Esophagus squamous epithelium (tissue), 4 donors: Measurements from ENCODE around the gene EIF5AL1.

ENCODE experiments used
- POLR2A ChIP-seq, 4 donors: fragments of 450-650 bp; IDR thresholded peaks; one replicate each; pipeline ENCODE4 v1.6.1; 2017; ENCODE audit warnings: antibody characterized with exemption in 4 of 4, mild to moderate bottlenecking in 4 of 4, moderate library complexity in 3 of 4
- TF ChIP-seq, protein P1 (sequence below), 6 experiments: fragments of 450-650 bp in 4 of 6; fragments of 200-600 bp in 2 of 6; sonication (generic) in 2 of 6; IDR thresholded peaks; one replicate each; pipeline ENCODE4 v1.5.1; 2016 to 2019; ENCODE audit warnings: antibody characterized with exemption in 6 of 6, mild to moderate bottlenecking in 4 of 6, moderate library complexity in 4 of 6

- TF ChIP-seq POLR2A (IDR thresholded peaks at IDR 0.05) = no peak
- TF ChIP-seq, protein P1, sequence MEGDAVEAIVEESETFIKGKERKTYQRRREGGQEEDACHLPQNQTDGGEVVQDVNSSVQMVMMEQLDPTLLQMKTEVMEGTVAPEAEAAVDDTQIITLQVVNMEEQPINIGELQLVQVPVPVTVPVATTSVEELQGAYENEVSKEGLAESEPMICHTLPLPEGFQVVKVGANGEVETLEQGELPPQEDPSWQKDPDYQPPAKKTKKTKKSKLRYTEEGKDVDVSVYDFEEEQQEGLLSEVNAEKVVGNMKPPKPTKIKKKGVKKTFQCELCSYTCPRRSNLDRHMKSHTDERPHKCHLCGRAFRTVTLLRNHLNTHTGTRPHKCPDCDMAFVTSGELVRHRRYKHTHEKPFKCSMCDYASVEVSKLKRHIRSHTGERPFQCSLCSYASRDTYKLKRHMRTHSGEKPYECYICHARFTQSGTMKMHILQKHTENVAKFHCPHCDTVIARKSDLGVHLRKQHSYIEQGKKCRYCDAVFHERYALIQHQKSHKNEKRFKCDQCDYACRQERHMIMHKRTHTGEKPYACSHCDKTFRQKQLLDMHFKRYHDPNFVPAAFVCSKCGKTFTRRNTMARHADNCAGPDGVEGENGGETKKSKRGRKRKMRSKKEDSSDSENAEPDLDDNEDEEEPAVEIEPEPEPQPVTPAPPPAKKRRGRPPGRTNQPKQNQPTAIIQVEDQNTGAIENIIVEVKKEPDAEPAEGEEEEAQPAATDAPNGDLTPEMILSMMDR (IDR thresholded peaks at IDR 0.05) = no peak
These were observed 30.3 kb downstream of the EIF5AL1 start for GRCh38 chr10:79542626-79543025.
